ENCODE results near the gene ZBTB7B.

ZBTB7B gene

GRCh38 chr1:155011437-155012025, 8.9 kb downstream of the ZBTB7B start:
- DNase-seq (ENCODE audit: low spot score), result no peak
- Histone ChIP-seq H3K4me3 (peak overlapping the region; percentile 38), H3K27ac (peak overlapping the region; percentile 40 to 93)
- no peak for TF ChIP-seq CTCF (IDR thresholded peaks at IDR 0.05)

DNA sequence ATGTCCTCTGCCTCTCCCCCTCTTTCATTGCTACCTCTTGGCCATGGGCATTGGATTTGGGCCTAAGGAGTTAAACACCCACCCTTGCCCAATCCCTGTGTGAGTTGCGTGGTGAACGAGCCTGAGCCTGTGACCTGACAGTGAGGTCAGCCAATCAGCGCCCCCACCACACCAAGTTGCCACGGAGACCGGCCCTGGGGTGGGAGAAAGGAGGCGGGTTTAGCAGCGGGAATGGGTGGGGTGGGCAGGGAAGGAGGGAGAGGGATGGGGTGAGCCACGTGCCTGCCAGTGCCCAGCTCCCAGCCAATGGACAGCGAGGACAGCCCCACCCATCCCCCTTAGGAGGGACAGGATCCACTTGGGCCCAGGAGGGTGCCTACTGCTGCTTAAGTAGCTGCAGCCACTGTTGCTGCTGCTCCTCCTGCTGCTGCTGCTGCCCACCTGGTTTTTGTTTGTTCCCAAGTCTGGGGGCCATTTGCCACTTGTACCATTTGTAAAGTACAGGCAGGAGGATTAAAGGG, 9.5 kb downstream of the ZBTB7B start:
- H3K4me3 ChIP-seq, result peak overlapping the region; percentile 38
- no peak for DNase-seq (ENCODE audit: low spot score)
- TF ChIP-seq CTCF (IDR thresholded peaks at IDR 0.05), result no peak
- H3K27ac ChIP-seq, result peak overlapping the region; percentile 40 to 93

DNA sequence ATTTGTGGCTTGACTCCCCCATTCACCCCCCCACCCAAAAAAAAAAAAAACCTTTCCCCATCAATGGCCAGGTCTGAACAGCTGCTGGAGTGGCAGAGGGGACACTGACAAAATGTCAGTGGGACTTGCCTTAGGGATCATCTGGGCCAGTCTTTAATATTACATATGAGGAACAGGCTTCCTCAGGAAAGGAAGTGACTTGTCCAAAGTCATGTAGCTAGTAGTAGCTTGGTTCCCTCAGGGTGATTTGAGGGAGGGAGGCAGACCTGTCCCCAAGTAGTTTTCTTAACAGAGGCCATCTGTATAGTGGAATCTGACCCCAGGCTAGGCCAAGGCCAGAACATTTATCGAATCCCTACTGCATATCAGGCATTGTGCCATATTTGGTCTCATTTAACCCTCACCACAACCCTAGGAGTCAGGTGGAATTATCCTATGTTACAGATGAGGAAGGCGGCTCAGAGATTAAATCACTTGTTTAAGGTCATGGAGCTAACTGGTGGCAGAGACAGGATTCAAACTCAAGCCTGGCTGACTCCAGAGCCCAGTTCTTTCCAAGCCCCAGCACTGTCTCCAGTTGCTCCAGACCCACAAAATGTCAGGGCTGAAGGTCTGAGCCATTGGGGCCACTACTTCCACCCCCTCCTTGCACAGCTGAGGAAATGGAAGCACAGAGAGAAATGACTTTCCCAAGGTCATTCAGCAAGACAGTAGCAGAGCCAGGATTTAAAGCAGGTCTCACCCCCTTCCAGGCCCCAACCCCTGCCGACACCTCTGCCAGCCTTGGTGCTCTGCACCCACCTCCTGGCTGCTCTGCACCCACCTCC, 10.4 kb downstream of the ZBTB7B start:
- Histone ChIP-seq H3K27ac (peak overlapping the region in 1 of 2 donors; percentile 93), H3K4me3 (no peak overlapping the region)
- TF ChIP-seq CTCF (IDR thresholded peaks at IDR 0.05), result no peak
- DNase-seq (ENCODE audit: low spot score), result no peak

DNA sequence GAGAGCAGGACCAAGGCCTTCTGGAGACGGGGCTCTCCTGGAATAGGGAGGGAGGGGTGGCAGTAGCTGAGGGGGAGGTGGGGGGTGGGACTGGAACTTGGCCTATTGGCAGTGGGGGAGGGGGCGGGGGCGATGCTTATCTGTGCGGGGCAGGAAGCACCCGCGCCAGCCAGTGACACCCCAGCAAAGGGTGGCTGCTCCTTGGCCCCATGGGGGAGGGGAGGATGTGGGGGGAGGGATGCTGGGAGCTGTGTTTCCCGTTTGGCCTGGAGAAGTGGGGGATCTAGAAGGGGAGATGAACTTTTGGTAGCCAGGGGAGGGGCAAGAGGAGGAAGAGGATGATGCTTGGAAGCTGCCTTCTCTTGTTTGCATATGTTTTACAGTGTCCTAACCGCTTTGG, 11.0 kb downstream of the ZBTB7B start:
- no peak for DNase-seq (ENCODE audit: low spot score)
- no peak for TF ChIP-seq CTCF (IDR thresholded peaks at IDR 0.05)
- Histone ChIP-seq H3K4me3 (no peak overlapping the region), H3K27ac (peak overlapping the region in 1 of 2 donors; percentile 47)

GRCh38 chr1:155014709-155015508, 12.3 kb downstream of the ZBTB7B start:
- Histone ChIP-seq H3K4me3 (no peak overlapping the region), H3K27ac (peak overlapping the region in 1 of 2 donors; percentile 97)
- no peak for TF ChIP-seq CTCF (IDR thresholded peaks at IDR 0.05)
- DNase-seq (ENCODE audit: low spot score), result no peak

- DNase-seq (ENCODE audit: low spot score), result no peak
- no peak for TF ChIP-seq CTCF (IDR thresholded peaks at IDR 0.05)
- H3K4me3 ChIP-seq, result no peak overlapping the region
- H3K27ac ChIP-seq, result peak overlapping the region in 1 of 2 donors; percentile 97
These were observed 13.1 kb downstream of the ZBTB7B start for GRCh38 chr1:155015527-155016230.

Data from coronary artery (tissue), 2 donors.